H7 (cell line): Measurements from ENCODE around the gene AOC3. TPM values are rescaled to one million over a fixed set of nuclear protein-coding genes. Genes with fewer than 3 reads are reported as not detected.

ENCODE experiments used
- DNase-seq: peaks from one replicate; pipeline ENCODE4 v3.0.0; 2012
- H3K27me3 ChIP-seq: 2 replicates; pipeline ENCODE4 v1.6.0; 2011; ENCODE audit warnings: mild to moderate bottlenecking, low read length; ENCODE audit not compliant: control insufficient read depth, insufficient read depth
- H3K36me3 ChIP-seq: replicated peaks from 2 replicates; pipeline ENCODE4 v1.5.1; 2011; ENCODE audit warnings: low read length; ENCODE audit not compliant: control insufficient read depth, insufficient read depth
- H3K4me3 ChIP-seq: 2 replicates; pipeline ENCODE4 v1.5.1; 2011; ENCODE audit warnings: low read depth, mild to moderate bottlenecking, control low read depth, low read length, moderate library complexity; ENCODE audit not compliant: insufficient read depth
- total RNA-seq: library from RNA; depleted of rRNA; stranded (reverse); fragments of >200 nt; shearing (Covaris generic); gene quantifications from 2 replicates; pipeline ENCODE4 v1.2.3, GENCODE V29; 2014

The AOC3 gene
- total RNA-seq, 1 experiment from 2014 or later: 0.31 TPM

DNA sequence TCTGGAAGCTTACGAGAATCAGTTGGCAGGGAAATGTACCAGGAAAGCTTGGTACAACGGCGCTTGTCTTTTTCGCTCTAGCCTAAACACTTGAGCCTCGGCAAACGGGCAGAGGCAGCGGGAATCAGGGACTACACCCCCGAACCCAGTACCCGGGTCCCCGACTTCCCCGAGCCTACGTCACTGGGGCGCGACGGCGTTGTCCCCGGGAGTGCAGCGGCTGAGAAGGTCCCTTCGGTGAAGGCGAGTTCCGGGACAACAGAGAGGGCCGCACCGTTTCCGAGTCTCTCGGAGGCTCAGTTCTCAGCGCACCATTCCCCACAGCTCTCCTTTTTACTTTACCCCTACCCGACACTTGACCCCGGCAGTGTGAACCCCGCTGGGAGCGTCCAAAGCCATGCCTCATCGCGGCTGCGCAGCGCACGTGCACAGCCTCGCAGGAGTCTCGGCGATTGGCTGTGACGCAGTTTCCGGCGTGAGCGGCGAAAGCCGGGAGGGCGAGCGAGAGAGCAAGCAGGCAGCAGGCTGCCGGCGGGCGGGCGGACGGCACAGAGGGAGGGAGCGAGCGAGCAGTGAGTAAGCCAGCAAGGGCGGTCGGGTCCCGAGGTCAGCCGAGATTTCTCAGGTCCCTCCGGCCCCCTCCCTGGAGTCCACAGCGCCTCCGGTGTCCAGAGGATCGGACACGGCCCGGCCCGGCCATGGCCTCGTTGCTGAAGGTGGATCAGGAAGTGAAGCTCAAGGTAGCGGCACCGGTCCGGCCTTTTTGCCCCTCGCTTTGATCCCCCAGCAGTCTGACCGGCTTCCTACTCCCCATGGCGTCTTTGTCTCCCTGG, 17.8 kb upstream of the AOC3 start, which contains the start of gene PSME3:
PSME3 (plus strand) TSS at position 464 of the 833 bp plus-strand sequence; CDS start at position 699, 235 bp downstream.
- peaks cover 19% of the 10 kb centered on the region for H3K36me3 ChIP-seq

DNA sequence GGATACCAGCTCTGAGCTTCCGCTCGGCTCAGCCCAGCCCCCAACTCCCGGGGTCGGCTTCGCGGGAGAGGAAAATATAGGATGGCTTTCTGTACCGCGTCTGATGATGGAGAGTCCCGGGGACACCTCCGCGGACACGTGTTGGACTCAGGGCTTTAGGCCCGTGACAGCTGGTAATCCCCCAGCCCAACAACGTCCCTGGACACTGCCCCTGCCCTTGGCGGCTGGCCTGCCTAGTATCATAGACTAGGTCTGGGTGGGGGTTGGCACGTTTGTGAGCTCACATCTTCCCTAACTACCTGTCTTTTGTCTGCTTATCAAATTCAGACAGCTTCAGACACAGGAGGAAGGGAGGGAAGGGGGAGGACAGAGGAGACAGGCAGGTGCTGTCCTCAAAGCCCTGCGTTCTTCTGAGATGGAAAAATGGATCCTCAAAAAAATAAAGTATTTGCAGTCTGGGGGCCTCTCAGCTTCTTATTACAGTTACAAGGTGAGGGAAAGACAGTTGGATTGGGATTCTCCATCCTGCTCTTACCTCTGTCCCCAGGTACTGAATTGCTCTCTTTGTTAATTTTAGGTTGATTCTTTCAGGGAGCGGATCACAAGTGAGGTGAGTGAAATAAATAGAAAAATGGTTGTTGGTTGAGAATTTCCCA, 17.1 kb upstream of the AOC3 start:
- peaks cover 25% of the 10 kb centered on the region for H3K36me3 ChIP-seq
- H3K27me3 ChIP-seq: no peaks in the 10 kb centered on the region
- DNase-seq: no peak
- peak overlapping the region; percentile 99 for H3K4me3 ChIP-seq

More for the DNA sequence above, 17.8 kb upstream of the AOC3 start, which contains the start of gene PSME3:
- peak; percentile 96 for DNase-seq
- Histone ChIP-seq H3K27me3 (no peaks in the 10 kb centered on the region; the same call in 1 of the 2 replicates), H3K4me3 (peak within 1 kb of the TSS; percentile 99)

DNA sequence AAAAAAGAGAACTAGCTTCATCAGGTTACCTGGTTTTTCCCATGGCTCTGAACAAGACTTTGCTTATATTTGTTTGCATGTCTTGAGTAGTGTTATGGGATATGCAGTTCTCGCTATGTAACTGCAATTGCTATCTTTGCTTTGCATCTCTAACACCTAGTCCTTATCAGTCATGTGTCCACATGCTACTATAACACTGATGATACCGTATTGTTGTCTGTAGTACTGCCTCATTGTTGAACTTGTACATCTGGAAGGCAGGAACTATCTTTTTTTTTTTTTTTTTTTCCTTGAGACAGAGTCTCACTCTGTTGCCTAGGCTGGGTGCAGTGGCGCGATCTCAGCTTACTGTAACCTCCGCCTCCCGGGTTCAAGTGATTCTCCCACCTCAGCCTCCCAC, 15.3 kb upstream of the AOC3 start:
- Histone ChIP-seq H3K27me3 (no peaks in the 10 kb centered on the region), H3K4me3 (no peak overlapping the region), H3K36me3 (peaks cover 31% of the 10 kb centered on the region)
- no peak for DNase-seq

DNA sequence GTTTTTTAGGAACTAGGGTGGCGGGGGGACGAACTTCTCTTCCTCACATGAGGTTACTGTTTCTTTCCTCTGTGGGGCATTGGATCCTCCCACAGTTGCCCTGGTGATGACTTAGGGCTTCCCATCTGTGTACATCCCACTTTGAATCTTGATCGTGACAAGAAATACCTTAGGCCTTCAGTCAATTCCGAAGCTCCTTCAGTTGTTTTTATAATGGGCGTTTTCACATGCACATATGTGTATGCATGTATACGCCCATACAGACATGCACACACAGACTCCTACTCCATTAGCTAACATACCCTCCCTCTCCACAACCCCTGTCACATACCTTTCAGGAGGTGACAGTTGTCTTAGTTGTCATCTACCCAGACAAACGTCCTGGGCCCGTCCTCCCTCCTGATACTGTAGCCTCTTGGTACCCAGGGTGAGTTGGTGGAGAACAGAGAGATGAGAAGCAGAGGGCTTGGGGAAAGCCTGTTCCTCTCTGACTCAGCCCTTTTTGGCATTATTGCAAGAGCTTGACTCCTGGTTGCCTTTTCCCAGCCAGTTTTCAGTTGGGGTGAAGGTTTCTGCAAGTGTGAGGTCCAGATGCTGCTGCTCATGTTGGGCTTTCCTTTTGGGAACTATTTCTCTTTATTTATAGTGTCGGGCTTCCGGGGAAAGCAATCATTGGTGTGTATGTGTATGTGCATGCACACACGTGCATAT, 8.9 kb upstream of the AOC3 start:
- no peaks in the 10 kb centered on the region for H3K27me3 ChIP-seq
- DNase-seq: no peak
- no peak overlapping the region for H3K4me3 ChIP-seq
- H3K36me3 ChIP-seq: peaks cover 51% of the 10 kb centered on the region

DNA sequence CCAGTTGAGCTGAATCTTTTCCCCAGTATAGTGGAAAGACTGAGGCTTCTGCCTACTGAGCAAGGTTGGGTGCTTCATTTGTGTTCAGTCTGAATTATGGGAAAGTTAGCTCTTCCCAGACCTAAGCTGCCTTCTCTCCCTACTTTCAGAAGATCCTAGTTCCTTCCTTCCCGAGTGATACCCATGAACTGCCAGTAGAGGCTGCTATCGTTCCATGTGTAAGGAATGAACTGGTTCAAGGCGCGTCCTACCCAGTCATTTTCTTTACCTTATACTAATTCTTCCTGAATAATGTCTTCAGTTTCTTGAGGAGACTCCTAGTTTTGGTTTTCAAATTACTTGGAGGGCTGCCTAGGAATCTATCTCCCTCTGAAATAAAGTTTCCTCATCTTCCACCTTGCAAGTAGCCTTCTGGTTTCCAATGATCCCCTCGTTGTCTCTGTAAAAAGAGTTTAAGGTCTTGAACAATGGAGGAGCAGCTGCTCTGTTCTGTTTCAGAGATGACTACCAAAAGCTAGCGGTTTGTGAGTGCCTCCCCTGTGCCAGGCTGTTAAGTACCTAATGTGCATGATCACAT, 7.6 kb upstream of the AOC3 start:
- DNase-seq: peak; percentile 91

DNA sequence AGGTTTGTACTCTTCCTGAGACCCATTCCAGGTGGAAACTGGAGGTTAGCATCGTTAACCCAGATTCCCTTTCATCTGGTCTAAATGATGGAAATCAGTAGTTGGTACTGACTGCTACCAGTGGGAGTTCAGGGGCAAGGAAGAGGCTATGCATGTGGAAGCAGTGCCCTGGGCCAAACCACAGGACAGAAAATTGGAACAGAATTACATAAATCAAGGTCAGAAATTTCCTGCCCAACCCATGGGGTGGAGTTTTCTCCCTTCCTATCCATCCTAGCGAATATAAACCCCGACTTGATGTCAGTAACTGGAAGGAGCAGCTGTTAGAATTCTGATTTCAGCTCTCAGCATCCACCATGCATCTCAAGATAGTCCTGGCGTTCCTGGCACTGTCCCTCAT, 6.7 kb upstream of the AOC3 start, which contains the start of gene AOC2:
AOC2 (plus strand) TSS at position 310 of the 400 bp plus-strand sequence; CDS start at position 357, 47 bp downstream.
- Histone ChIP-seq H3K36me3 (peaks cover 33% of the 10 kb centered on the region), H3K27me3 (no peaks in the 10 kb centered on the region), H3K4me3 (no peak within 1 kb of the TSS)
- no peak for DNase-seq

More for the DNA sequence above, 7.6 kb upstream of the AOC3 start:
- Histone ChIP-seq H3K36me3 (peaks cover 42% of the 10 kb centered on the region), H3K4me3 (no peak overlapping the region), H3K27me3 (no peaks in the 10 kb centered on the region)

DNA sequence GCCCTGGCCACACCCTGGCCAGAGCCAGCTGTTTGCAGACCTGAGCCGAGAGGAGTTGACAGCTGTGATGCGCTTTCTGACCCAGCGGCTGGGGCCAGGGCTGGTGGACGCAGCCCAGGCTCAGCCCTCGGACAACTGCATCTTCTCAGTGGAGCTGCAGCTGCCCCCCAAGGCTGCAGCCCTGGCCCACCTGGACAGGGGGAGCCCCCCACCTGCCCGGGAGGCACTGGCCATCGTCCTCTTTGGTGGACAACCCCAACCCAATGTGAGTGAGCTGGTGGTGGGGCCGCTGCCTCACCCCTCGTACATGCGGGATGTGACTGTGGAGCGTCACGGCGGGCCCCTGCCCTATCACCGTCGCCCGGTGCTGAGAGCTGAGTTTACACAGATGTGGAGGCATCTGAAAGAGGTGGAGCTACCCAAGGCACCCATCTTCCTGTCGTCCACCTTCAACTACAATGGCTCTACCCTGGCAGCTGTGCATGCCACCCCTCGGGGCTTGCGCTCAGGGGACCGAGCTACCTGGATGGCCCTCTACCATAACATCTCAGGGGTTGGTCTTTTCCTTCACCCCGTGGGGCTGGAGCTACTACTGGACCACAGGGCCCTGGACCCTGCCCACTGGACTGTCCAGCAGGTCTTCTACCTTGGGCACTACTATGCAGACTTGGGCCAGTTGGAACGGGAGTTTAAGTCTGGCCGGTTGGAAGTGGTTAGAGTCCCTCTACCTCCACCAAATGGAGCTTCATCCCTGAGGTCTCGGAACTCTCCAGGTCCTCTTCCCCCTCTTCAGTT, 6.0 kb upstream of the AOC3 start:
- peaks cover 31% of the 10 kb centered on the region for H3K36me3 ChIP-seq
- peak; percentile 35 for DNase-seq
- no peak overlapping the region for H3K4me3 ChIP-seq
- H3K27me3 ChIP-seq: no peaks in the 10 kb centered on the region

DNA sequence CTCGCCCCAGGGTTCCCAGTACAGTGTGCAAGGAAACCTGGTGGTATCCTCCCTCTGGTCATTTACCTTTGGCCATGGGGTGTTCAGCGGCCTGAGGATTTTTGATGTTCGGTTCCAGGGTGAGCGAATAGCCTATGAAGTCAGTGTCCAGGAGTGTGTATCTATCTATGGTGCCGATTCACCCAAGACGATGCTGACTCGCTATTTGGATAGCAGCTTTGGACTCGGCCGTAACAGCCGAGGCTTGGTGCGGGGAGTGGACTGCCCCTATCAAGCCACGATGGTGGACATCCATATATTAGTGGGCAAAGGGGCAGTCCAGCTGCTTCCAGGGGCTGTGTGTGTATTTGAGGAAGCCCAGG, 5.5 kb upstream of the AOC3 start:
- peak; percentile 19 for DNase-seq
- Histone ChIP-seq H3K27me3 (no peaks in the 10 kb centered on the region), H3K4me3 (no peak overlapping the region), H3K36me3 (peaks cover 31% of the 10 kb centered on the region)

DNA sequence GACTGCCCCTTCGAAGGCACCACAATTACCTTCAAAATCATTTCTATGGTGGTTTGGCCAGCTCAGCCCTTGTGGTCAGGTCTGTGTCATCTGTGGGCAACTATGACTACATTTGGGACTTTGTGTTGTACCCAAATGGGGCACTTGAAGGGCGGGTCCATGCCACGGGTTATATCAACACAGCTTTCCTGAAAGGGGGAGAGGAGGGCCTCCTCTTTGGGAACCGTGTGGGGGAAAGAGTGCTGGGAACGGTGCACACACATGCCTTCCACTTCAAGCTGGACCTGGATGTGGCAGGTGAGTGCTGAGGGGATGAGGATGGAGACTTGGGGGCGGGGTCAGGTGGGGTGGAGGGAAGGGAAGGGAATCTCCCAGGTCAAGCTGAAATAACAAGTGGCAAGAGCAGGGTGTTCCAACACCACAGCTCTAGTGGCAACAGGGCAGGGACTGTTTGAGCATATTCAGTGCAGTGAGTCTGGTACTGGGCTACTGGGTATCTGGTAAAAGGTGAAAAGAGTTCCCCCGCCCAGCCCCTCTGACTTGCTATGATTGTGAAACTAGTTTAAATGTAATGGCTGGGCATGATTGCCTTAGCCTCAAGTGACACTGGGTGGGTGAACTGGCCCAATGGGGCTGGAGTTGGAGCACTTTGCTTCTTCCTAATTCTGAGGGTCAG, 4.9 kb upstream of the AOC3 start:
- Histone ChIP-seq H3K36me3 (peaks cover 31% of the 10 kb centered on the region), H3K4me3 (no peak overlapping the region), H3K27me3 (no peaks in the 10 kb centered on the region)
- no peak for DNase-seq

DNA sequence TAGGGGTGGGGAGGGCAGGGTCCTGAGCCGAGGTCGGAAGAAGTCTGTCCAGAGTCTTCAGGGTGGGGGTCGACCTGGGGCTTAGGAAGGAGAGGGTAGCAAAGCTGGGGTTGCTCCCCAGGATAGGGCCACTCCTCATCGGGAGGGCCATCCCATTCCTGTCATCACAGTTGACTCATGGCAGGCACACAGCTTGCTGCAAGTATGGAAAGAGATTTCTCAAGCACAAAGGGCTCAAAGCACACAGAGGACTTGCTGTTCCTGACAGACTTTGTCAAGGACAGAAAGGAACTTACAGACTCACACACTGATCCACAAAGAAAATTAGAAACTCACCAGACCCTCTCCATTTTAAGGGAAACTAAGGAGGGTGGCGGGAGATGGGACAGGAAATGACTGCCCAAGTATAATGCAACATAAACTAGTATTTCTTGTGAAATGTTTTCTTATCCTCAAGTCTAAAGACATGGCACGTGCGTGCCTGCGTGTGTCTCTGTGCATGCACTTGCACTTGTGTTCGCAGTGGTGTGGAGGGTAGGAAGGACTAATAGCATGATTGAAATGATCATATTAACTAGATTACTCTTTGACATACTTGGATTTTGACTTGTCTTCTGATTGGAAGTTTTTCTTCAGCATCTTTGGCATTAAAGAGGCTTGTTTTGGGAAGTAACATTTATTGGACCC, 4.3 kb upstream of the AOC3 start:
- no peak overlapping the region for H3K4me3 ChIP-seq
- peaks cover 25% of the 10 kb centered on the region for H3K36me3 ChIP-seq
- H3K27me3 ChIP-seq: no peaks in the 10 kb centered on the region
- DNase-seq: no peak

DNA sequence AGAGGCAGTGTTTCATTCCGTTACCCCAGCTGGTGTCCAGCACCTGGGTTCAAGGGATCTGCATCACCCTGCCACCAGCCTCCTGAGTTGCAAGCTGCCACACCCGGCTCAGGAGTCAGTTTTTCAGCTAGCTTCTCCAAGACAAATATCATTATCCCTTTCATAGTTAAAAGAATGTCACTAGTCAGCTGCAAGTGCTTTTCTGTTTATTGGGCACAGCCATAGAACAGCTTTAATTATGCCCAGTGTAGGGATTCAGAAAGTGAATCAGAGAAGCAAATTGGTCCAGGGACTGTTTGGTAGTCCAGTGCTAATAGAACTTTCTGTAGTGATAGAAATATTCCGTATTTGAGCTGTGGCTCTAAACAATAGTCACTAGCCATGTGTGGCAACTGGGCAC, 2.9 kb upstream of the AOC3 start:
- DNase-seq: no peak
- H3K36me3 ChIP-seq: peaks cover 19% of the 10 kb centered on the region
- no peaks in the 10 kb centered on the region for H3K27me3 ChIP-seq
- H3K4me3 ChIP-seq: no peak overlapping the region

DNA sequence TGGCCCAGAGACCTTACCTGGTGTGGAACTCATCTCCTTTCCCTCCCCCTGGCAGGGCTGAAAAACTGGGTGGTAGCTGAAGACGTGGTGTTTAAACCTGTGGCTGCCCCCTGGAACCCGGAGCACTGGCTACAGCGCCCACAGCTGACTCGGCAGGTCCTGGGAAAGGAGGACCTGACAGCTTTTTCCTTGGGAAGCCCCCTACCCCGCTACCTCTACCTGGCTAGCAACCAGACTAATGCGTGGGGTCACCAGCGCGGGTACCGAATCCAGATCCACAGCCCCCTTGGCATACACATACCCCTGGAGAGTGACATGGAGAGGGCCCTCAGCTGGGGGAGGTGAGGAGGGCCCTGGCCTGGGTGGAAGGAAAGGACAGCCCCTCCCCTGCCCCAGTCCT, 2.0 kb upstream of the AOC3 start:
- Histone ChIP-seq H3K27me3 (no peaks in the 10 kb centered on the region), H3K4me3 (no peak overlapping the region), H3K36me3 (peaks cover 12% of the 10 kb centered on the region)
- no peak for DNase-seq
